Activated T-cell treated with anti-CD3 and anti-CD28 coated beads, Interleukin-2, amount 50 U/mL, for 48 hours (primary cell): Measurements from ENCODE around the gene F10.

Source experiments
- DNase-seq, 2 experiments: peaks; one replicate each; pipeline ENCODE4 v3.0.0-alpha.2; 2020

Gene F10

GRCh38 chr13:113176280-113176679 lies 53.7 kb downstream of the F10 start:
- peak in 1 of 2 experiments; percentile 35 for DNase-seq

- DNase-seq: no peak
Observed at GRCh38 chr13:113176822-113177221, 54.2 kb downstream of the F10 start.

DNA sequence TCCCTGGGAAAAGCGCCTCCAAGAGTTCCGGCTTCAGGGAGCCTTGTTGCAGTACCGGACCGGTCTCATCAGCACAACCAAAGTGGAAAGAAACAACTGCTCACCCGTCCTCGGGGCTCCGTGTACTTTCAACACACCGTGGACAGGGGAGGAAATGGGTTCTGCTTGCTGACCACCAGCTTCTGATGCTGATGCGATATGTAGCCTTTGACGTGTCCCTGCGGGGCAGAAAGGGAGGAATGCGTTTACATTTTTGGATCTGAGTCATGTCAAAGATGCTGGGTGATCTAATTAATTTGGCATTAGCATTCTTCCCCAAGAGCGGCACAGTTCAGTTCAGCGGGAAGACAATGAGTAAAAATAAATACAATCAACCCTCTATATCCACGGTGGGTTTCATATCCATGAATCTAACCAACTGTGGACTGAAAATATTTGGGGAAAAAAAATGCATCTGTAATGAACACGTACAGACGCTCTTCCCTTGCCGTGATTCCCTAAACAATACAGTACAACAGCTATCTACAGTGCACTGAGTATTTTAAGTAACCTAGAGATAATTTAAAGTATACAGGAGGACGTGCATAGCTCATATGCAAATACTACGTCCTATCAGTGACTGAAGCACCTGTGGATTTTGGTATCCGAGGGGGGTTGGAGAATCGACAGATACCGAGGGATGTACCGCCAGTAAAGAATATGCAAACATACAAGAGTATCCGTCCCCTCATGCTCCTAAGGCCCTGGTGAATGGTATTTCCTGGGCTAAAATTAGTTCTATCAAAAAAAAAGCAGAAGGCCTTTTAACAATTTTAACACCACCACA lies 55.7 kb downstream of the F10 start:
- DNase-seq: no peak

GRCh38 chr13:113178896-113179167 lies 56.2 kb downstream of the F10 start:
- no peak for DNase-seq

DNA sequence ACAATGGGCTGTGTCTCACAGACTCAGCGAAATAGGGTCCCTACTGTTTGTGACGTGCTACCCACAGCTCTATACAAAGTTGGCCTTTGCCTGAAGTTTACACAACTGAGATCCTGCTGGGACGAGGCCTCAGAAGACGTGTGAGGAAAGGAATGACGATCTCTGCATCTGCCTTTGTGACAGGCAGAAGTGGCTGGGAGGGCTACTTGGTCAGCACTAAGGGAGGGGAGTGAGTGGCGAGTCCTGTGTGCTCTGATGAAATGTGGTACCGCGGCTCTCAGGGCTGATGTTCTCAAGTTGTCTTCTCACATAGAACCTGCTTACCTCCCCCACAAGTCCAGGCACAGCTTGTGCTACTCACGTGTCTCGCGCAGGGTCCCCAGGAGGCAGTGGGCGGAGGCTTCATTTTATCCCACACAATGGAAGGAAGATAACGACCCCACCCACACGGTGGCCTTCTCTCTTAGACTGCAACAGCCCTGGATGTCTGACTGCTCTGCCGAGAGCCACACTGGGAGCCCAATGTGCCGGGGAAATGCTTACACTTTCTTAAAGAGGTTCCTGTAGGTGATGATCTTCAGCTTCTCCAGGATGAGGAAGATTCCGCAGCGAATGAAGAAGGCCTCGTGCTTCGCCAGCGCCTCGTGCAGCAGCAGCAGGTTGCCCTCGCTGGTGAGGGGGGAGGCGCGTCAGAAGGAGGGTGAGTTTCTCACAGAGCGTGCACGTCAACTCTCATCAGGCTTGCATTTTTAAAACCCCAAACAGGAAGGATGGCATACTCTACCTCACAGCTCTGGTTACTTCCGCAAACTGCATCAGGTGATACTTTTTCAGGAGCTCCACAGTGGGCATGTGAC lies 57.0 kb downstream of the F10 start:
- no peak for DNase-seq

- no peak for DNase-seq
Observed at GRCh38 chr13:113182046-113182445, 59.4 kb downstream of the F10 start.

DNA sequence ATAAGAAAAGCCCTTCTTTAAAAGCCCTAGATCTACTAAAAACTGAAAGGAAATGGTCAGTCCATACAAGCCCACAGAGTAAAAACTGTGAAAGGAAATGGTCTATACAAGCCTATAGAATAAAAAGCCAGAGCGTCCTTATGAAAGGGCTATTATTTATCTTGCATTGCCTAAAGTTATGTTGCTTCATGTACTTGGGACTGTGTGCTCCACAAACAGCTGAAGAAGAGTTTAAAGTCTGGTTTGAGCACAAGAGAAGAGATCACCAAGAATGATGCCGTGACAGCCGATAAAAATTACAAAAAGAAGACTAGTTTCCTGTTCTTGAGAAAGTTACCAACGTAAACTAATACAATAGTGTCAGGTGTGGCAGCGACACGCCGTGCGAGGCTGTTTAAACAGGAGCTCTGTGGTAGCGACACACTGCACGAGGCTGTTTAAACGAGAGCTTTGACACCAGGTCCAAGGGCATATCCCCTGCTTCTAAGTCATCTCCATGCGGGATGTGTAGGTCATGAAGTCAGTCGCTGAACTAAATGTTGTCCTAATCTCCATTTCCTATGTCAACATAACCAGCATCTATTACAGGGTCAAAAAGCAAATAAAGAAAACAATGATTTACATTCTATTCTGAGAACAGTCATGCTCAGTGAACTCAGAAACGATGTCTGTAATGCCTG lies 61.0 kb downstream of the F10 start:
- DNase-seq: no peak

GRCh38 chr13:113184568-113185440 lies 62.2 kb downstream of the F10 start:
- peak in 1 of 2 experiments; percentile 37 for DNase-seq

GRCh38 chr13:113186061-113186900 lies 63.7 kb downstream of the F10 start:
- no peak for DNase-seq

DNA sequence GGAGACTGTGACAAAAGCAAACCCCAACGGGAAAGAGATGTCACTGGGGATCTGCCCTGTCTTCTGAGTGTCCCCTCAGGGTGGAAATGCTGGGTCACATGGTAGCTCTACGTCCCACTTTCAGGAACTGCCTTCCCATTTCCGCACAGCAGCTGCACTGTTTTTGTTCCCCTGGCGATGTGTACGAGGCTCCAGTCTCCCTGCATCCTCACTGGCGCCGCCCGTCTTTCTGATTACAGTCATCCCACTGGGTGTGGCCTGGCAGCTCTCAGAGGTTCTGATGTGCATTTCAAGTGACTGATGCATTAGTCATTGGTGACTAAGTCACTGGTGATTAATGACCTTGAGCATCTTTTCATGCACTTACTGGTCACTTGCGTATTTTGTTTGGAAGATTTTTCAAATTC lies 64.7 kb downstream of the F10 start:
- DNase-seq: peak; percentile 80 to 81

GRCh38 chr13:113187883-113188665 lies 65.5 kb downstream of the F10 start:
- DNase-seq: no peak

- no peak for DNase-seq
Observed at GRCh38 chr13:113190181-113190580, 67.6 kb downstream of the F10 start.

GRCh38 chr13:113192279-113192678 lies 69.7 kb downstream of the F10 start:
- DNase-seq: no peak

DNA sequence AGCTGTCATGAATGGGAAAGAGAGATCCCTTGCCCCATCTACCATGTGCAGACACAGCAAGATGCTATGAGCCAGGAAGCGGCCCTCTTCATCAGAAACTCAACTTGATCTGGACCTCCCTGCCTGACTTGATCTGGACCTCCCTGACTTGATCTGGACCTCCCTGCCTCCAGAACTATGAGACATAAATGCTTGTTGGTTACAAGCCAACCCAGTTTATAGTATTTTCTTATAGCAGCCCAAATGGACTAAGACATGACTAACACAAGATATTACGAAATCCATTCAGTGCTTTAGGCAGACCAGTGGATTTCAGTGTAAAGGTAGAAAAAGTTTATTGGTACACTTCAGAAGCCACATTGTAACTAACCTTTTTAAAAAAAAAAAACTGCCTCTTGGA lies 70.3 kb downstream of the F10 start:
- DNase-seq: no peak

GRCh38 chr13:113195360-113195759 lies 72.8 kb downstream of the F10 start:
- no peak for DNase-seq

DNA sequence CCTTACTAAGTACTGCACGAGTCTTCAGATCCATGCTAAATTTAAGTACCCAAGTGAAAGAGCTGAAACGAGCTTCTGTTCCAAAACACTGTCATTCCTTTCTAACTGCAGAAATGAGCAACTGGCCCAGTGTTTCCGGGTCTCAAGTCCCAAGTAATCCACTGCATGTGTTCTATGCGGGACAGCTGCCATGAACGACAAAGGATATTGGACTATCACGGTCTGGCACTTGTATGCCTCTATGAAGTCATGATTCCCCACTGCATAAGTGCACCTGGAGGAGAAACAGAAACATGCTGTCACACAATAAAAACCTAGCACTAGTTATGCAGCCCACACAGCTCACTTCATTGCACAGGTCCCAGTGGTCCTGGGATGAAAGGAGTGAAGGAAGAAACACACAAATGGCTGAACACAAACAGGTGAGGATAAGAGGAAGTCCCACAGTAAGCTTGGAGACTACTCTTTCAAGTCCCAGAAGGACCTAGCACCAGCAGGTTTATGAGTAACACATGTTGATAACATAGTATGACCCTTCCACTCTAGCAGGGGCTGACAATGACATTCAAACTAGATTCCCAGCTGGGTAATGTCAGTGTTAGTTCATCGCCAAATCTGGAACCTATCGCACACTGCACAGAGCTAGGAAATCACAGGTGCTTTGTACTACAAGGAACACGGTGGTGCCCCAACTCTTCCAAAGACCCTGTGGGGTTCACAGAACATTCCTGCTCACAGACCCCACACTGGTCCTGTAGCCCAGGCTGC lies 74.6 kb downstream of the F10 start:
- DNase-seq: no peak
